GM12878 (cell line): ENCODE results near the gene SHC3. TPM values are rescaled to one million over a fixed set of nuclear protein-coding genes. Genes with fewer than 3 reads are reported as not detected.

ENCODE experiments used
- ATAC-seq: fragments of 200-7000 bp; cut with Tn5 transposase; 3 replicates; pipeline ENCODE4 v1.9.1; 2020; ENCODE audit warnings: mild to moderate bottlenecking, moderate library complexity
- BruUV-seq: library from RNA; stranded (reverse); fragments of 400-500 nt; replicated peaks from 2 replicates; lab custom pipeline; 2021; lab: Mats Ljungman, UMichigan
- CTCF ChIA-PET: fragments of 300-600 bp; sonication (Branson Sonifier 250); formaldehyde crosslinking; extraction: SDS; loops from one replicate; lab custom pipeline; 2021; ENCODE audit warnings: inconsistent platforms; lab: Yijun Ruan, JAX
- POLR2A ChIA-PET: fragments of 350-600 bp; formaldehyde crosslinking; extraction: SDS; loops from one replicate; lab custom pipeline; 2021; ENCODE audit warnings: inconsistent platforms; lab: Charles Lee
- RAD21 ChIA-PET: fragments of 300-600 bp; sonication (Branson Sonifier 250); formaldehyde crosslinking; loops from one replicate; lab custom pipeline; 2023; ENCODE audit warnings: antibody characterized with exemption; ENCODE audit not compliant: unreplicated experiment; lab: Charles Lee
- SMC1A ChIA-PET: fragments of 300-600 bp; sonication (Branson Sonifier 250); formaldehyde crosslinking; loops from one replicate; lab custom pipeline; 2023; ENCODE audit not compliant: unreplicated experiment, uncharacterized antibody; lab: Charles Lee
- DNase-seq: peaks from one replicate; pipeline ENCODE4 v3.0.0-alpha.2; 2011; ENCODE audit warnings: low read depth, low spot score
- FAIRE-seq: peaks from 3 replicates; lab custom pipeline; 2011; peaks lifted over from hg19 to GRCh38; lab: Jason Lieb, UNC
- H2AFZ ChIP-seq: 2 replicates; pipeline ENCODE4 v1.6.0; 2011; ENCODE audit warnings: low read depth, low read length, control low read depth; ENCODE audit not compliant: control insufficient read depth
- H3K27ac ChIP-seq: 2 replicates; pipeline ENCODE4 v1.5.1; 2011; ENCODE audit warnings: control low read depth; ENCODE audit not compliant: control insufficient read depth, insufficient read depth
- H3K27me3 ChIP-seq, 2 experiments: replicated peaks in 1 of 2; 2 replicates each; pipeline versions ENCODE4 v1.6.0 to v1.6.1; 2011; ENCODE audit warnings: low read length in 1 of 2; ENCODE audit not compliant: control insufficient read depth in 2 of 2, insufficient read depth in 2 of 2
- H3K36me3 ChIP-seq, 2 experiments: 2 replicates each; pipeline ENCODE4 v1.5.1; 2011; ENCODE audit warnings: low read length in 1 of 2; ENCODE audit not compliant: control insufficient read depth in 2 of 2, insufficient read depth in 2 of 2
- H3K4me1 ChIP-seq: 2 replicates; pipeline ENCODE4 v1.6.1; 2011; ENCODE audit warnings: mild to moderate bottlenecking, low read length, moderate library complexity, mixed read lengths; ENCODE audit not compliant: control insufficient read depth, insufficient read depth
- H3K4me2 ChIP-seq: 2 replicates; pipeline ENCODE4 v1.6.0; 2011; ENCODE audit warnings: control low read depth; ENCODE audit not compliant: control insufficient read depth, insufficient read depth
- H3K4me3 ChIP-seq: fragments of 200-600 bp; sonication (generic); 2 replicates; pipeline ENCODE4 v1.5.1; 2016
- H3K79me2 ChIP-seq: 2 replicates; pipeline ENCODE4 v1.6.0; 2011; ENCODE audit warnings: low read length; ENCODE audit not compliant: control insufficient read depth, insufficient read depth
- H3K9ac ChIP-seq: 2 replicates; pipeline ENCODE4 v1.8.0; 2011; ENCODE audit warnings: low read length, control low read depth, mixed read lengths; ENCODE audit not compliant: control insufficient read depth, insufficient read depth
- H3K9me3 ChIP-seq: replicated peaks from 3 replicates; pipeline ENCODE4 v1.5.1; 2011; ENCODE audit warnings: mild to moderate bottlenecking, low read length; ENCODE audit not compliant: control insufficient read depth, insufficient read depth
- H4K20me1 ChIP-seq: 2 replicates; pipeline ENCODE4 v1.6.0; 2011; ENCODE audit not compliant: control insufficient read depth, insufficient read depth
- BRCA1 ChIP-seq: IDR thresholded peaks from 2 replicates; pipeline ENCODE4 v1.6.1; 2011; ENCODE audit warnings: low read depth, low read length, improper control_type of control experiment
- CBX3 ChIP-seq: fragments of 200-600 bp; sonication (generic); IDR thresholded peaks from 2 replicates; pipeline ENCODE4 v1.6.1; 2016; ENCODE audit warnings: low read depth, borderline replicate concordance
- LARP7 ChIP-seq: fragments of 450-650 bp; IDR thresholded peaks from 2 replicates; pipeline ENCODE4 v1.6.1; 2017; ENCODE audit warnings: mild to moderate bottlenecking
- MTA2 ChIP-seq: fragments of 450-650 bp; IDR thresholded peaks from 2 replicates; pipeline ENCODE4 v1.6.1; 2016; ENCODE audit warnings: low read depth, mild to moderate bottlenecking, moderate library complexity
- POU2F2 ChIP-seq: IDR thresholded peaks from 3 replicates; pipeline ENCODE4 v1.6.1; 2011; ENCODE audit warnings: low read depth, mild to moderate bottlenecking, low read length, borderline replicate concordance
- RCOR1 ChIP-seq: conservative IDR thresholded peaks from 2 replicates; pipeline ENCODE4 v1.6.1; 2012; ENCODE audit warnings: low read depth, low read length, improper control_type of control experiment
- RELB ChIP-seq: fragments of 450-650 bp; IDR thresholded peaks from 2 replicates; pipeline ENCODE4 v1.6.1; 2017; ENCODE audit warnings: low read depth, mild to moderate bottlenecking, moderate library complexity
- SKIL ChIP-seq: fragments of 450-650 bp; IDR thresholded peaks from 2 replicates; pipeline ENCODE4 v1.6.1; 2017; ENCODE audit warnings: mild to moderate bottlenecking, low read depth, inconsistent platforms; ENCODE audit not compliant: poor library complexity, severe bottlenecking
- SREBF1 ChIP-seq: IDR thresholded peaks from 2 replicates; pipeline ENCODE4 v1.6.1; 2012; ENCODE audit warnings: mild to moderate bottlenecking, low read length
- TCF12 ChIP-seq: IDR thresholded peaks from 2 replicates; pipeline ENCODE4 v1.6.1; 2011; ENCODE audit warnings: low read depth, mild to moderate bottlenecking, low read length
- TCF7 ChIP-seq: IDR thresholded peaks from 2 replicates; pipeline ENCODE4 v1.6.1; 2014; ENCODE audit warnings: antibody characterized with exemption, borderline replicate concordance
- WGBS: methylation state at CpG from one replicate; pipeline ENCODE4 v1.1.6; 2016; ENCODE audit warnings: low lambda C conversion rate; ENCODE audit not compliant: insufficient replicate concordance, insufficient coverage; ENCODE audit errors: missing lambda C conversion rate; 5-methylcytosine and 5-hydroxymethylcytosine counted together
- in situ Hi-C: fragments of 300-500 bp; cut with MboI; formaldehyde crosslinking; loops from 9 replicates; pipeline ENCODE4 v1.14.3; 2018; ENCODE audit warnings: mixed read lengths
- intact Hi-C: fragments of 100-400 bp; cut with micrococcal nuclease; formaldehyde crosslinking; loops from one replicate; pipeline ENCODE4 v1.14.2; 2022; ENCODE audit not compliant: unreplicated experiment
- polyA plus RNA-seq, 11 experiments: library from polyadenylated mRNA; depleted of rRNA in 4 of 11; unstranded in 6 of 11; stranded (reverse) in 5 of 11; fragments of >200 nt; fragmentation: Nextera tagmentation in 4 of 11; fragmentation: Illumina TruSeq in 1 of 11; extraction: Ambion mirVana in 4 of 11; extraction: Trizol in 1 of 11; gene quantifications; 1 replicate in 1 of 11; 2 replicates in 10 of 11; pipeline versions ENCODE4 v1.2.1 to v1.2.3, GENCODE V29; 2011 to 2016; ENCODE audit warnings: inconsistent platforms in 2 of 11, missing spikeins in 2 of 11, low read depth in 1 of 11
- total RNA-seq, 4 experiments: library from RNA; depleted of rRNA in 3 of 4; stranded (reverse); fragments of >200 nt in 3 of 4; fragmentation: Illumina TruSeq in 1 of 4; extraction: Trizol in 1 of 4; gene quantifications; 2 replicates each; pipeline versions ENCODE4 v1.2.1 to v1.2.3, GENCODE V29; 2013 to 2021

SHC3 gene
- total and polyA plus RNA-seq, 10 of the 15 experiments (the other 5 are each of a cell fraction or from before 2014, with no cell fraction given) = 0.01 to 0.06 TPM; not detected in 8

GRCh38 chr9:89134709-89135108 is 43.9 kb downstream of the SHC3 start (continued):
- TF ChIP-seq LARP7 = no peak

GRCh38 chr9:89122949-89123348 is 55.7 kb downstream of the SHC3 start:
- ChIA-PET RAD21 (no interaction called here), SMC1A (no interaction called here), POLR2A (no interaction called here), CTCF (no interaction called here)
- H3K27ac ChIP-seq = no peak overlapping the region
- TF ChIP-seq RCOR1 = no peak
- no peak for TF ChIP-seq POU2F2
- no peak for TF ChIP-seq BRCA1
- TF ChIP-seq CBX3 = no peak
- no peak for TF ChIP-seq MTA2
- no peak for TF ChIP-seq SREBF1
- no peak for TF ChIP-seq TCF12
- TF ChIP-seq TCF7 = no peak
- no peak for TF ChIP-seq SKIL
- no peak for TF ChIP-seq RELB
- BruUV-seq = no TSS peak
- WGBS = 0% methylated on average over 2 of the region's 2 CpGs
- no peaks in the 10 kb centered on the region for H3K79me2 ChIP-seq
- FAIRE-seq (no peak), DNase-seq (no peak), ATAC-seq (no peak)
- no peak overlapping the region for H3K9ac ChIP-seq
- no peaks in the 10 kb centered on the region for H3K36me3 ChIP-seq
- no peak overlapping the region for H3K4me3 ChIP-seq
- no peaks in the 10 kb centered on the region for H4K20me1 ChIP-seq
- H3K4me1 ChIP-seq = no peaks in the 10 kb centered on the region
- no peak overlapping the region for H3K4me2 ChIP-seq
- intact Hi-C loops = no loop called here
- H2AFZ ChIP-seq = no peak overlapping the region
- H3K27me3 ChIP-seq = no peaks in the 10 kb centered on the region
- H3K9me3 ChIP-seq = no peaks in the 10 kb centered on the region
- in situ Hi-C loops = no loop called here
